ENCODE results near the gene MYBPC1. TPM values are rescaled to one million over a fixed set of nuclear protein-coding genes. Genes with fewer than 3 reads are reported as not detected.

MYBPC1 gene
- total and polyA plus RNA-seq, 2 experiments from 2014 or later = 0.18 TPM; not detected in 1

- no peaks in the 10 kb centered on the region for H3K36me3 ChIP-seq (ENCODE audit: insufficient read depth)
- H3K27ac Mint-ChIP-seq = no peak overlapping the region
- H3K4me1 Mint-ChIP-seq = peaks cover 25% of the 10 kb centered on the region
- ATAC-seq (no peak), DNase-seq (ENCODE audit: low spot score) (no peak)
- peaks cover 50% of the 10 kb centered on the region for H3K79me2 ChIP-seq (replicated peaks; ENCODE audit: insufficient read depth)
- no peak overlapping the region for H3K4me2 ChIP-seq
- H3F3A ChIP-seq (replicated peaks; ENCODE audit: low read depth) = 0 out of 2 replicates have a peak, but pooled peaks cover 4% of the 10 kb centered on the region
- TF ChIP-seq, protein P1, sequence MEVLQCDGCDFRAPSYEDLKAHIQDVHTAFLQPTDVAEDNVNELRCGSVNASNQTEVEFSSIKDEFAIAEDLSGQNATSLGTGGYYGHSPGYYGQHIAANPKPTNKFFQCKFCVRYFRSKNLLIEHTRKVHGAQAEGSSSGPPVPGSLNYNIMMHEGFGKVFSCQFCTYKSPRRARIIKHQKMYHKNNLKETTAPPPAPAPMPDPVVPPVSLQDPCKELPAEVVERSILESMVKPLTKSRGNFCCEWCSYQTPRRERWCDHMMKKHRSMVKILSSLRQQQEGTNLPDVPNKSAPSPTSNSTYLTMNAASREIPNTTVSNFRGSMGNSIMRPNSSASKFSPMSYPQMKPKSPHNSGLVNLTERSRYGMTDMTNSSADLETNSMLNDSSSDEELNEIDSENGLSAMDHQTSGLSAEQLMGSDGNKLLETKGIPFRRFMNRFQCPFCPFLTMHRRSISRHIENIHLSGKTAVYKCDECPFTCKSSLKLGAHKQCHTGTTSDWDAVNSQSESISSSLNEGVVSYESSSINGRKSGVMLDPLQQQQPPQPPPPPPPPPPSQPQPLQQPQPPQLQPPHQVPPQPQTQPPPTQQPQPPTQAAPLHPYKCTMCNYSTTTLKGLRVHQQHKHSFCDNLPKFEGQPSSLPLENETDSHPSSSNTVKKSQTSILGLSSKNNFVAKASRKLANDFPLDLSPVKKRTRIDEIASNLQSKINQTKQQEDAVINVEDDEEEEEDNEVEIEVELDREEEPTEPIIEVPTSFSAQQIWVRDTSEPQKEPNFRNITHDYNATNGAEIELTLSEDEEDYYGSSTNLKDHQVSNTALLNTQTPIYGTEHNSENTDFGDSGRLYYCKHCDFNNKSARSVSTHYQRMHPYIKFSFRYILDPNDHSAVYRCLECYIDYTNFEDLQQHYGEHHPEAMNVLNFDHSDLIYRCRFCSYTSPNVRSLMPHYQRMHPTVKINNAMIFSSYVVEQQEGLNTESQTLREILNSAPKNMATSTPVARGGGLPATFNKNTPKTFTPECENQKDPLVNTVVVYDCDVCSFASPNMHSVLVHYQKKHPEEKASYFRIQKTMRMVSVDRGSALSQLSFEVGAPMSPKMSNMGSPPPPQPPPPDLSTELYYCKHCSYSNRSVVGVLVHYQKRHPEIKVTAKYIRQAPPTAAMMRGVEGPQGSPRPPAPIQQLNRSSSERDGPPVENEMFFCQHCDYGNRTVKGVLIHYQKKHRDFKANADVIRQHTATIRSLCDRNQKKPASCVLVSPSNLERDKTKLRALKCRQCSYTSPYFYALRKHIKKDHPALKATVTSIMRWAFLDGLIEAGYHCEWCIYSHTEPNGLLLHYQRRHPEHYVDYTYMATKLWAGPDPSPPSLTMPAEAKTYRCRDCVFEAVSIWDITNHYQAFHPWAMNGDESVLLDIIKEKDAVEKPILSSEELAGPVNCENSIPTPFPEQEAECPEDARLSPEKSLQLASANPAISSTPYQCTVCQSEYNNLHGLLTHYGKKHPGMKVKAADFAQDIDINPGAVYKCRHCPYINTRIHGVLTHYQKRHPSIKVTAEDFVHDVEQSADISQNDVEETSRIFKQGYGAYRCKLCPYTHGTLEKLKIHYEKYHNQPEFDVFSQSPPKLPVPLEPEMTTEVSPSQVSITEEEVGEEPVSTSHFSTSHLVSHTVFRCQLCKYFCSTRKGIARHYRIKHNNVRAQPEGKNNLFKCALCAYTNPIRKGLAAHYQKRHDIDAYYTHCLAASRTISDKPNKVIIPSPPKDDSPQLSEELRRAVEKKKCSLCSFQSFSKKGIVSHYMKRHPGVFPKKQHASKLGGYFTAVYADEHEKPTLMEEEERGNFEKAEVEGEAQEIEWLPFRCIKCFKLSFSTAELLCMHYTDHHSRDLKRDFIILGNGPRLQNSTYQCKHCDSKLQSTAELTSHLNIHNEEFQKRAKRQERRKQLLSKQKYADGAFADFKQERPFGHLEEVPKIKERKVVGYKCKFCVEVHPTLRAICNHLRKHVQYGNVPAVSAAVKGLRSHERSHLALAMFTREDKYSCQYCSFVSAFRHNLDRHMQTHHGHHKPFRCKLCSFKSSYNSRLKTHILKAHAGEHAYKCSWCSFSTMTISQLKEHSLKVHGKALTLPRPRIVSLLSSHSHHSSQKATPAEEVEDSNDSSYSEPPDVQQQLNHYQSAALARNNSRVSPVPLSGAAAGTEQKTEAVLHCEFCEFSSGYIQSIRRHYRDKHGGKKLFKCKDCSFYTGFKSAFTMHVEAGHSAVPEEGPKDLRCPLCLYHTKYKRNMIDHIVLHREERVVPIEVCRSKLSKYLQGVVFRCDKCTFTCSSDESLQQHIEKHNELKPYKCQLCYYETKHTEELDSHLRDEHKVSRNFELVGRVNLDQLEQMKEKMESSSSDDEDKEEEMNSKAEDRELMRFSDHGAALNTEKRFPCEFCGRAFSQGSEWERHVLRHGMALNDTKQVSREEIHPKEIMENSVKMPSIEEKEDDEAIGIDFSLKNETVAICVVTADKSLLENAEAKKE (CRISPR knock-in tag; IDR thresholded peaks at IDR 0.05) = no peak
- TF ChIP-seq EZH2phosphoT487 (IDR thresholded peaks at IDR 0.05; ENCODE audit: unreplicated experiment) (no peak), STAT1 (IDR thresholded peaks at IDR 0.05; ENCODE audit: unreplicated experiment) (no peak), EZH2 (IDR thresholded peaks at IDR 0.05; ENCODE audit: low read depth, unreplicated experiment) (no peak), JUNB (IDR thresholded peaks at IDR 0.05; ENCODE audit: unreplicated experiment) (no peak), ETS1 (IDR thresholded peaks at IDR 0.05) (no peak), ZNF114 (CRISPR knock-in tag; IDR thresholded peaks at IDR 0.05) (no peak), CREB1 (CRISPR knock-in tag; IDR thresholded peaks at IDR 0.05; ENCODE audit: low read depth) (no peak), REST (IDR thresholded peaks at IDR 0.05; ENCODE audit: unreplicated experiment) (no peak), POLR2AphosphoS5 (IDR thresholded peaks at IDR 0.05; ENCODE audit: low read depth) (no peak), ZNF331 (CRISPR knock-in tag; IDR thresholded peaks at IDR 0.05; ENCODE audit: low read depth) (no peak), NANOG (IDR thresholded peaks at IDR 0.05; ENCODE audit: borderline replicate concordance) (no peak), CTCF (conservative IDR thresholded peaks at IDR 0.05; ENCODE audit: low read depth in 2 of 2) (no peak)
- peaks cover 24% of the 10 kb centered on the region for H3K27me3 ChIP-seq (ENCODE audit: insufficient read depth)
- no peaks in the 10 kb centered on the region for H3K36me3 Mint-ChIP-seq (ENCODE audit: low read depth)
- H3K9me3 Mint-ChIP-seq = no peaks in the 10 kb centered on the region; the same call in 2 of the 3 replicates
- peaks cover 22% of the 10 kb centered on the region for H3K27me3 Mint-ChIP-seq (ENCODE audit: insufficient read depth, low read depth, poor library complexity)
- H3K4me3 ChIP-seq = no peak overlapping the region
- no peak overlapping the region for H2AFZ ChIP-seq
- H3K4me1 ChIP-seq (ENCODE audit: insufficient read depth) = peaks cover 21% of the 10 kb centered on the region
- no peak overlapping the region for H3K4me3 Mint-ChIP-seq
- no peaks in the 10 kb centered on the region for H3K9me2 ChIP-seq (ENCODE audit: insufficient read depth)
- H3K27ac ChIP-seq (ENCODE audit: low read depth) = no peak overlapping the region
- 0 out of 2 replicates have a peak, but pooled peaks cover 6% of the 10 kb centered on the region for H4K20me1 ChIP-seq (replicated peaks; ENCODE audit: insufficient read depth)
These were observed 105.6 kb downstream of the MYBPC1 start for GRCh38 chr12:101700299-101700820.

Data from GM23338 (cell line).